HCT116 (cell line): ENCODE measurements around the gene TKFC. TPM values are rescaled to one million over a fixed set of nuclear protein-coding genes. Genes with fewer than 3 reads are reported as not detected.

Experiments used
- ATAC-seq: fragments of 200-7000 bp; cut with Tn5 transposase; 2 replicates; pipeline ENCODE4 v1.9.1; 2020; ENCODE audit warnings: mild to moderate bottlenecking, moderate library complexity
- BruUV-seq: library from RNA; stranded (reverse); fragments of 400-500 nt; replicated peaks from 2 replicates; lab custom pipeline; 2021; lab: Mats Ljungman, UMichigan
- CTCF ChIA-PET: fragments of 300-600 bp; sonication (Branson Sonifier 250); formaldehyde crosslinking; loops from one replicate; lab custom pipeline; 2021; ENCODE audit warnings: antibody characterized with exemption; lab: Charles Lee
- POLR2A ChIA-PET: fragments of 300-600, 350-600 bp; sonication (Branson Sonifier 250); formaldehyde crosslinking; loops from one replicate; lab custom pipeline; 2021; ENCODE audit warnings: antibody characterized with exemption; lab: Charles Lee
- RAD21 ChIA-PET, 2 experiments: fragments of 300-600 bp; sonication (Branson Sonifier 250); formaldehyde crosslinking; loops; one replicate each; lab custom pipeline; 2023; ENCODE audit warnings: low total read pairs in 2 of 2; ENCODE audit not compliant: uncharacterized antibody in 2 of 2, unreplicated experiment in 2 of 2, low non-redundant PET in 1 of 2; lab: Charles Lee
- DNase-seq: peaks from one replicate; pipeline ENCODE4 v3.0.0-alpha.2; 2010; ENCODE audit warnings: low read depth, low spot score
- H2AFZ ChIP-seq: fragments of 200-600 bp; shearing (Covaris generic), sonication (generic); 2 replicates; pipeline ENCODE4 v1.6.1; 2017; ENCODE audit warnings: low read depth, mixed run types, mixed read lengths, antibody characterized with exemption, low read length; ENCODE audit not compliant: poor library complexity, severe bottlenecking
- H3K27ac ChIP-seq: 2 replicates; pipeline ENCODE4 v1.5.1; 2012; ENCODE audit warnings: low read depth, low read length
- H3K27me3 ChIP-seq: fragments of 200-600 bp; sonication (generic); 2 replicates; pipeline ENCODE4 v1.6.1; 2016; ENCODE audit warnings: mixed run types, low read length, mixed read lengths; ENCODE audit not compliant: insufficient read depth
- H3K36me3 ChIP-seq, 2 experiments: fragments of 200-500 bp in 1 of 2; fragments of 200-600 bp in 1 of 2; sonication (Bioruptor generic) in 1 of 2; sonication (generic) in 1 of 2; 2 replicates each; pipeline versions ENCODE4 v1.5.1 to v1.6.1; 2014 to 2016; ENCODE audit warnings: low read length in 2 of 2, inconsistent platforms in 1 of 2, mixed read lengths in 1 of 2, mixed run types in 1 of 2; ENCODE audit not compliant: insufficient read depth in 2 of 2, control insufficient read depth in 1 of 2
- H3K4me1 ChIP-seq, 2 experiments: fragments of 200-600 bp in 1 of 2; sonication (generic) in 1 of 2; 2 replicates each; pipeline versions ENCODE4 v1.5.1 to v1.6.1; 2012 to 2017; ENCODE audit warnings: low read length in 2 of 2, inconsistent platforms in 1 of 2, mild to moderate bottlenecking in 1 of 2, mixed read lengths in 1 of 2, mixed run types in 1 of 2, moderate library complexity in 1 of 2; ENCODE audit not compliant: insufficient read depth in 2 of 2, control insufficient read depth in 1 of 2
- H3K4me2 ChIP-seq: fragments of 200-600 bp; sonication (generic); 2 replicates; pipeline ENCODE4 v1.6.1; 2017; ENCODE audit warnings: mixed run types, low read length, mixed read lengths
- H3K4me3 ChIP-seq, 2 experiments: fragments of 200-600 bp in 1 of 2; sonication (generic) in 1 of 2; replicated peaks in 1 of 2; 2 replicates each; pipeline ENCODE4 v1.5.1; 2011 to 2016; ENCODE audit warnings: low read length in 2 of 2, control low read depth in 1 of 2, low read depth in 1 of 2, mild to moderate bottlenecking in 1 of 2, mixed read lengths in 1 of 2, mixed run types in 1 of 2
- H3K79me2 ChIP-seq: fragments of 200-600 bp; sonication (generic); 2 replicates; pipeline ENCODE4 v1.6.1; 2017; ENCODE audit warnings: mild to moderate bottlenecking, mixed run types, low read length, moderate library complexity, mixed read lengths; ENCODE audit not compliant: insufficient read depth
- H3K9ac ChIP-seq: fragments of 200-600 bp; sonication (generic); 2 replicates; pipeline ENCODE4 v1.6.1; 2016; ENCODE audit warnings: low read length, mixed read lengths
- H3K9me2 ChIP-seq: fragments of 200-600 bp; sonication (generic), shearing (Covaris generic); 2 replicates; pipeline ENCODE4 v1.6.1; 2017; ENCODE audit warnings: mixed run types, mild to moderate bottlenecking, moderate library complexity; ENCODE audit not compliant: insufficient read depth
- H3K9me3 ChIP-seq, 2 experiments: fragments of 200-500 bp in 1 of 2; fragments of 200-600 bp in 1 of 2; sonication (Bioruptor generic) in 1 of 2; sonication (generic) in 1 of 2; 2 replicates each; pipeline ENCODE4 v1.6.1; 2014 to 2017; ENCODE audit warnings: low read length in 2 of 2, mixed read lengths in 2 of 2, inconsistent platforms in 1 of 2, low read depth in 1 of 2, mild to moderate bottlenecking in 1 of 2, mixed run types in 1 of 2, moderate library complexity in 1 of 2; ENCODE audit not compliant: control insufficient read depth in 1 of 2, insufficient read depth in 1 of 2
- H4K20me1 ChIP-seq: fragments of 200-600 bp; sonication (generic), shearing (Covaris generic); 2 replicates; pipeline ENCODE4 v1.6.1; 2017; ENCODE audit warnings: mixed run types, mild to moderate bottlenecking, moderate library complexity; ENCODE audit not compliant: insufficient read depth
- CEBPB ChIP-seq: IDR thresholded peaks from 2 replicates; pipeline ENCODE4 v1.6.1; 2012; ENCODE audit warnings: low read depth
- EGR1 ChIP-seq: IDR thresholded peaks from 2 replicates; pipeline ENCODE4 v1.6.1; 2012; ENCODE audit warnings: low read depth
- EZH2 ChIP-seq: fragments of 200-600 bp; sonication (generic); IDR thresholded peaks from 2 replicates; pipeline ENCODE4 v1.6.1; 2017; ENCODE audit warnings: antibody characterized with exemption, mixed run types
- POLR2AphosphoS5 ChIP-seq: IDR thresholded peaks from 2 replicates; pipeline ENCODE4 v1.6.1; 2011; ENCODE audit warnings: mild to moderate bottlenecking, low read depth, low read length, moderate library complexity
- REST ChIP-seq: IDR thresholded peaks from 2 replicates; pipeline ENCODE4 v1.6.1; 2012; ENCODE audit warnings: low read depth
- SIN3A ChIP-seq: IDR thresholded peaks from 2 replicates; pipeline ENCODE4 v1.6.1; 2012; ENCODE audit warnings: low read depth
- ZBTB33 ChIP-seq: IDR thresholded peaks from 2 replicates; pipeline ENCODE4 v1.6.1; 2011; ENCODE audit warnings: mild to moderate bottlenecking, low read length, moderate library complexity; ENCODE audit not compliant: insufficient replicate concordance; ENCODE audit errors: extremely low read depth
- ZNF274 ChIP-seq: fragments of 200-500 bp; sonication (Bioruptor generic); IDR thresholded peaks from 2 replicates; pipeline ENCODE4 v1.6.1; 2014; ENCODE audit warnings: mild to moderate bottlenecking, low read depth, low read length, inconsistent platforms
- intact Hi-C: fragments of 100-400 bp; cut with micrococcal nuclease; formaldehyde crosslinking; loops from 2 replicates; pipeline ENCODE4 v1.10.0; 2022
- total RNA-seq: library from RNA; stranded (reverse); gene quantifications from one replicate; pipeline ENCODE4 v1.2.1, GENCODE V29; 2021; ENCODE audit not compliant: unreplicated experiment

TKFC gene
- total RNA-seq, 1 experiment from 2014 or later = 156 TPM

- Histone ChIP-seq H3K9ac (no peak overlapping the region), H3K4me3 (no peak overlapping the region), H3K27ac (no peak overlapping the region), H3K4me2 (no peak overlapping the region), H3K9me3 (no peaks in the 10 kb centered on the region), H3K27me3 (no peaks in the 10 kb centered on the region), H3K79me2 (peaks cover 19% of the 10 kb centered on the region), H3K4me1 (peaks cover 0 to 18% of the 10 kb centered on the region in 2 experiments; a peak in 2 of 4 replicates), H4K20me1 (no peaks in the 10 kb centered on the region), H2AFZ (no peak overlapping the region), H3K9me2 (no peaks in the 10 kb centered on the region), H3K36me3 (no peaks in the 10 kb centered on the region; a peak in 1 of 4 replicates)
- no TSS peak for BruUV-seq
- RAD21 ChIA-PET = no interaction called here
- intact Hi-C loops = no loop called here
- POLR2A ChIA-PET = interaction anchor here (0.9 kb wide), 1 partner anchor 26 kb away, joined by 3 read pairs; no protein-coding TSS in a partner anchor
- CTCF ChIA-PET = interaction anchor here (1.5 kb wide), 1 partner anchor 27 kb away, joined by 3 read pairs; no protein-coding TSS in a partner anchor
- TF ChIP-seq EZH2 (no peak), REST (no peak), EGR1 (no peak), ZBTB33 (no peak), POLR2AphosphoS5 (no peak), SIN3A (no peak), ZNF274 (no peak), CEBPB (no peak)
- no peak for ATAC-seq
- no peak for DNase-seq
Observed at GRCh38 chr11:61358566-61358965, 25.5 kb downstream of the TKFC start.
